HepG2 (cell line): ENCODE results near the gene ZIC3. TPM values are rescaled to one million over a fixed set of nuclear protein-coding genes. Genes with fewer than 3 reads are reported as not detected.

Experiments used
- ATAC-seq: fragments of 200-7000 bp; cut with Tn5 transposase; 3 replicates; pipeline ENCODE4 v1.9.1; 2020; ENCODE audit warnings: mild to moderate bottlenecking, moderate library complexity
- BruUV-seq: library from RNA; stranded (reverse); fragments of 400-500 nt; replicated peaks from 2 replicates; lab custom pipeline; 2021; lab: Mats Ljungman, UMichigan
- CTCF ChIA-PET: fragments of 300-600 bp; formaldehyde crosslinking; extraction: SDS; loops from one replicate; lab custom pipeline; 2021; ENCODE audit warnings: low total read pairs, inconsistent platforms, low intra/inter-chr PET ratio; lab: Yijun Ruan, JAX
- POLR2A ChIA-PET: fragments of 350-600 bp; sonication (Branson Sonifier 250); formaldehyde crosslinking; loops from one replicate; lab custom pipeline; 2020; ENCODE audit warnings: antibody characterized with exemption, inconsistent platforms; lab: Yijun Ruan, JAX
- DNase-seq: peaks from one replicate; pipeline ENCODE4 v3.0.0-alpha.2; 2015; ENCODE audit warnings: low spot score
- FAIRE-seq: peaks from 3 replicates; lab custom pipeline; 2011; peaks lifted over from hg19 to GRCh38; lab: Jason Lieb, UNC
- H2AFZ ChIP-seq: one replicate; pipeline ENCODE4 v1.6.1; 2011; ENCODE audit warnings: low read length, inconsistent platforms
- H3K27ac ChIP-seq: fragments of 300-600 bp; 3 replicates; pipeline ENCODE4 v1.8.0; 2011; ENCODE audit warnings: mixed run types, mild to moderate bottlenecking, mixed read lengths, low read length, inconsistent platforms; ENCODE audit not compliant: insufficient read depth; ENCODE audit errors: extremely low read length
- H3K27me3 ChIP-seq, 2 experiments: fragments of 200-600 bp in 1 of 2; 2 replicates in 1 of 2; 3 replicates in 1 of 2; pipeline versions ENCODE4 v1.6.0 to v1.8.0; 2011; ENCODE audit warnings: low read length in 2 of 2, mild to moderate bottlenecking in 2 of 2, moderate library complexity in 2 of 2, inconsistent platforms in 1 of 2; ENCODE audit not compliant: insufficient read depth in 2 of 2, control insufficient read depth in 1 of 2
- H3K36me3 ChIP-seq, 2 experiments: fragments of 200-600 bp in 1 of 2; replicated peaks in 1 of 2; 2 replicates in 1 of 2; 3 replicates in 1 of 2; pipeline versions ENCODE4 v1.5.1 to v1.8.0; 2011; ENCODE audit warnings: low read length in 2 of 2, inconsistent platforms in 1 of 2; ENCODE audit not compliant: insufficient read depth in 2 of 2, control insufficient read depth in 1 of 2
- H3K4me1 ChIP-seq: 2 replicates; pipeline ENCODE4 v1.5.1; 2012; ENCODE audit warnings: low read length, inconsistent platforms; ENCODE audit not compliant: insufficient read depth
- H3K4me2 ChIP-seq: 2 replicates; pipeline ENCODE4 v1.6.0; 2011; ENCODE audit warnings: low read depth, low read length, inconsistent platforms
- H3K4me3 ChIP-seq, 3 experiments: fragments of 200-600 bp in 1 of 3; sonication (generic), shearing (Covaris generic) in 1 of 3; replicated peaks in 1 of 3; 2 replicates each; pipeline ENCODE4 v1.5.1; 2011 to 2016; ENCODE audit warnings: low read length in 3 of 3, inconsistent platforms in 2 of 3, low read depth in 2 of 3, mild to moderate bottlenecking in 2 of 3, control low read depth in 1 of 3, mixed read lengths in 1 of 3; ENCODE audit not compliant: insufficient read depth in 1 of 3
- H3K79me2 ChIP-seq: one replicate; pipeline ENCODE4 v1.6.1; 2011; ENCODE audit warnings: low read length, inconsistent platforms; ENCODE audit not compliant: insufficient read depth
- H3K9ac ChIP-seq: 2 replicates; pipeline ENCODE4 v1.6.0; 2011; ENCODE audit warnings: mild to moderate bottlenecking, low read depth, low read length, inconsistent platforms; ENCODE audit not compliant: insufficient read depth
- H3K9me3 ChIP-seq: 2 replicates; pipeline ENCODE4 v1.5.1; 2012; ENCODE audit warnings: mild to moderate bottlenecking, low read length
- H4K20me1 ChIP-seq: 2 replicates; pipeline ENCODE4 v1.6.0; 2011; ENCODE audit warnings: inconsistent platforms, mild to moderate bottlenecking, low read length, moderate library complexity; ENCODE audit not compliant: insufficient read depth
- EZH2 ChIP-seq: conservative IDR thresholded peaks from 2 replicates; pipeline ENCODE4 v1.6.1; 2012; ENCODE audit warnings: mild to moderate bottlenecking, low read depth, low read length, moderate library complexity
- KDM3A ChIP-seq: IDR thresholded peaks from 2 replicates; pipeline ENCODE4 v1.6.1; 2018; ENCODE audit warnings: low read depth, missing compliant biosample characterization
- KLF13 ChIP-seq: sonication (generic); formaldehyde crosslinking; IDR thresholded peaks from 2 replicates; pipeline ENCODE4 v1.4.0; 2020; ENCODE audit warnings: mild to moderate bottlenecking, missing genetic modification reagents
- LCORL ChIP-seq, 2 experiments: fragments of 450-650 bp in 1 of 2; sonication (generic) in 1 of 2; formaldehyde crosslinking in 1 of 2; IDR thresholded peaks; 2 replicates each; pipeline versions ENCODE4 v1.5.0 to v1.6.1; 2017 to 2020; ENCODE audit warnings: antibody characterized with exemption in 1 of 2, missing genetic modification reagents in 1 of 2
- NR2F1 ChIP-seq, 2 experiments: fragments of 450-650 bp in 1 of 2; formaldehyde crosslinking in 1 of 2; IDR thresholded peaks; 2 replicates each; pipeline versions ENCODE4 v1.5.0 to v1.6.1; 2016 to 2020; ENCODE audit warnings: mild to moderate bottlenecking in 1 of 2, missing compliant biosample characterization in 1 of 2, missing genetic modification reagents in 1 of 2, moderate library complexity in 1 of 2
- PHF20 ChIP-seq: sonication (generic); formaldehyde crosslinking; IDR thresholded peaks from 2 replicates; pipeline ENCODE4 v1.5.0; 2020; ENCODE audit warnings: mild to moderate bottlenecking, missing genetic modification reagents
- RXRA ChIP-seq: sonication (generic); formaldehyde crosslinking; IDR thresholded peaks from 2 replicates; pipeline ENCODE4 v1.5.1; 2020; ENCODE audit warnings: missing genetic modification reagents
- SRSF9 ChIP-seq: fragments of 200-400 bp; formaldehyde crosslinking; IDR thresholded peaks from 2 replicates; pipeline ENCODE4 v1.6.1; 2018; ENCODE audit warnings: borderline replicate concordance, mild to moderate bottlenecking, low read depth, low read length; ENCODE audit not compliant: insufficient read depth, poor library complexity, severe bottlenecking
- TAF1 ChIP-seq: sonication (generic); formaldehyde crosslinking; IDR thresholded peaks from 2 replicates; pipeline ENCODE4 v1.4.0; 2020; ENCODE audit warnings: missing genetic modification reagents
- ZNF326 ChIP-seq: sonication (generic); formaldehyde crosslinking; IDR thresholded peaks from 2 replicates; pipeline ENCODE4 v1.4.0; 2020; ENCODE audit warnings: missing genetic modification reagents, borderline replicate concordance
- ZNF564 ChIP-seq: sonication (generic); formaldehyde crosslinking; IDR thresholded peaks from 2 replicates; pipeline ENCODE4 v1.8.1; 2023; ENCODE audit warnings: mild to moderate bottlenecking, missing genetic modification reagents
- ZNF577 ChIP-seq: sonication (generic); formaldehyde crosslinking; IDR thresholded peaks from 2 replicates; pipeline ENCODE4 v1.4.0; 2020; ENCODE audit warnings: mild to moderate bottlenecking, low read depth, missing genetic modification reagents, borderline replicate concordance
- ZNF879 ChIP-seq: sonication (generic); formaldehyde crosslinking; IDR thresholded peaks from 2 replicates; pipeline ENCODE4 v1.8.1; 2023; ENCODE audit warnings: missing genetic modification reagents
- WGBS: methylation state at CpG from one replicate; pipeline ENCODE4 v1.1.6; 2017; ENCODE audit warnings: low lambda C conversion rate; 5-methylcytosine and 5-hydroxymethylcytosine counted together
- in situ Hi-C: cut with HindIII; loops from 2 replicates; pipeline ENCODE4 v1.10.0; 2017; ENCODE audit warnings: low pct_unique_long_range_greater_than_20kb; ENCODE audit not compliant: extremely low pct_ligation_motif_present
- intact Hi-C: fragments of 100-400 bp; cut with micrococcal nuclease; formaldehyde crosslinking; loops from one replicate; pipeline ENCODE4 v1.10.0; 2022; ENCODE audit not compliant: unreplicated experiment
- polyA plus RNA-seq, 8 experiments: library from polyadenylated mRNA; depleted of rRNA in 3 of 8; stranded (reverse) in 7 of 8; unstranded in 1 of 8; fragments of >200 nt; fragmentation: Illumina TruSeq in 4 of 8; extraction: Trizol in 4 of 8; gene quantifications; 2 replicates each; pipeline versions ENCODE4 v1.2.1 to v1.2.3, GENCODE V29; 2011 to 2016; ENCODE audit warnings: low read depth in 4 of 8, missing spikeins in 1 of 8, mixed read lengths in 1 of 8; ENCODE audit not compliant: insufficient read depth in 1 of 8
- total RNA-seq, 5 experiments: library from RNA; depleted of rRNA; stranded (reverse); fragments of >200 nt; fragmentation: Illumina TruSeq; extraction: Trizol; gene quantifications; 2 replicates each; pipeline ENCODE4 v1.2.3, GENCODE V29; 2016; ENCODE audit warnings: low read depth in 1 of 5
- TF ChIP-seq, protein P1 (sequence below): sonication (generic); formaldehyde crosslinking; IDR thresholded peaks from 2 replicates; pipeline ENCODE4 v1.4.0; 2020; ENCODE audit warnings: missing genetic modification reagents, low read depth, mild to moderate bottlenecking, borderline replicate concordance

The ZIC3 gene
- total and polyA plus RNA-seq, 2 of the 13 experiments (the other 11 are each of a cell fraction or from before 2014, with no cell fraction given), result not detected

DNA sequence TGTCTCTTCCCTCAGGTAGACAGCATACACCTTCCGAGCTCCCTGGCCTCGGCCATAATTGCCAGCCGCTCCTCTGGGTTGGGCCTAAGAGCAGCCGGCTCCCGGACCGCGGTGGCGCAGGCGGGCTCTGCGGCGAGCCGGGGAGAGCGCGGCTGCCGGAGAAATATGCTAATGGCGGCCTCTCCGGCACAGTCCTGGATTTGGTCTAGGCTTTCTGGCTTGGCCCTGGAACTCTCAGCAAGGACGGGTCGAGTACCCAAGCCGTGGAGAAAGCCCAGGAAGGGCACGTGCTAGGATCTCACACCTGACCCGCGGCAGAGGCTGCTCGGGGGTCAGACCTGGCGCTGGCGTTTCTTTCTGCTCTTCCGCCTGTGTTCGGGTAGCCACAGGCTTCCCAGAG lies 18.6 kb upstream of the ZIC3 start (continued):
- no peak for TF ChIP-seq PHF20 (CRISPR knock-in tag)
- TF ChIP-seq, protein P1, sequence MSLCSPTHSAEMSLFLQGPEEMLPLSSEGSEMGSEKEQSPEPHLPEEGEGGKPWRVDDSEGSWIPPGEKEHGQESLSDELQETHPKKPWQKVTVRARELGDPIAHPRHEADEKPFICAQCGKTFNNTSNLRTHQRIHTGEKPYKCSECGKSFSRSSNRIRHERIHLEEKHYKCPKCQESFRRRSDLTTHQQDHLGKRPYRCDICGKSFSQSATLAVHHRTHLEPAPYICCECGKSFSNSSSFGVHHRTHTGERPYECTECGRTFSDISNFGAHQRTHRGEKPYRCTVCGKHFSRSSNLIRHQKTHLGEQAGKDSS (CRISPR knock-in tag), result no peak

DNA sequence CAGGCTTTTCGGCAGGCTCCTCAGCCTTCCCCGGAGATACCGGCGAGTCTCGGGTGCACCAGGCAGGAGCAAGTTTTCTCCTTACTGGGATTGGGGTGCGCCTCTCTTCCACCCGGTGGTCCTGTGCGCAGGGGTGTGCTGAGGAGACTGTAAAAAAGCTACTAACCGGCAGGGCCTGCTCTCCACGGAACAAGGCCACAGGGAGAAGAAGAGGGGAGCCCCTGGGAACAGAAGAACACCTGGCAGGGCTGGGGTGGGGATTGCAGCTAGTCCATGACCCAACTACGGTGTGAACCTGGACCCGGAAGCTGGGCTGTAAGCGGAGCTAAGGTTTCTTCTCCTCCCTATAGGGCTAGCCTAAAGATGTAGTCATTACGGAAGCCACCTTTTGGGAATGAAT lies 17.7 kb upstream of the ZIC3 start:
- Histone ChIP-seq H3K4me2 (no peak overlapping the region), H3K27ac (no peak overlapping the region), H3K79me2 (no peaks in the 10 kb centered on the region), H3K9me3 (no peaks in the 10 kb centered on the region), H3K9ac (no peak overlapping the region), H3K4me1 (no peaks in the 10 kb centered on the region), H2AFZ (no peak overlapping the region), H3K4me3 (no peak overlapping the region), H3K27me3 (peaks cover 0 to 2% of the 10 kb centered on the region in 2 experiments; a peak in 2 of 5 replicates), H3K36me3 (no peaks in the 10 kb centered on the region), H4K20me1 (no peaks in the 10 kb centered on the region)
- WGBS, result 7% methylated on average over 3 of the region's 14 CpGs
- FAIRE-seq, result no peak
- in situ Hi-C loops, result no loop called here
- BruUV-seq, result no TSS peak
- no peak for DNase-seq
- ATAC-seq, result no peak
- POLR2A ChIA-PET, result no interaction called here
- CTCF ChIA-PET, result no interaction called here
- TF ChIP-seq KDM3A (CRISPR knock-in tag), result no peak
- TF ChIP-seq NR2F1 (CRISPR knock-in tag; IDR thresholded peaks at IDR 0.05), result no peak
- no peak for TF ChIP-seq ZNF879 (CRISPR knock-in tag)
- no peak for TF ChIP-seq EZH2
- TF ChIP-seq KLF13 (CRISPR knock-in tag), result no peak
- TF ChIP-seq ZNF564 (CRISPR knock-in tag), result no peak
- TF ChIP-seq SRSF9, result no peak
- no peak for TF ChIP-seq ZNF326
- TF ChIP-seq TAF1 (CRISPR knock-in tag), result no peak
- TF ChIP-seq ZNF577, result no peak
- no peak for TF ChIP-seq RXRA (CRISPR knock-in tag)
- no peak for TF ChIP-seq LCORL (IDR thresholded peaks at IDR 0.05)
- no peak for TF ChIP-seq LCORL (CRISPR knock-in tag; IDR thresholded peaks at IDR 0.05)
- intact Hi-C loops, result no loop called here
